Hematopoietic multipotent progenitor cell treated with erythropoietin and hydrocortisone succinate and interleukin-3 and kit ligand, for 15 days (in vitro differentiated cells): ENCODE results near the gene RELN.
"Not testable (repeated sequence)": the region's sequence is repeated elsewhere in the genome, so short reads cannot be mapped to it uniquely, and the experiment has no call there.

Source experiments
- DNase-seq: peaks from one replicate; pipeline ENCODE4 v3.0.0-alpha.2; 2015; ENCODE audit warnings: low spot score

Gene RELN

DNA sequence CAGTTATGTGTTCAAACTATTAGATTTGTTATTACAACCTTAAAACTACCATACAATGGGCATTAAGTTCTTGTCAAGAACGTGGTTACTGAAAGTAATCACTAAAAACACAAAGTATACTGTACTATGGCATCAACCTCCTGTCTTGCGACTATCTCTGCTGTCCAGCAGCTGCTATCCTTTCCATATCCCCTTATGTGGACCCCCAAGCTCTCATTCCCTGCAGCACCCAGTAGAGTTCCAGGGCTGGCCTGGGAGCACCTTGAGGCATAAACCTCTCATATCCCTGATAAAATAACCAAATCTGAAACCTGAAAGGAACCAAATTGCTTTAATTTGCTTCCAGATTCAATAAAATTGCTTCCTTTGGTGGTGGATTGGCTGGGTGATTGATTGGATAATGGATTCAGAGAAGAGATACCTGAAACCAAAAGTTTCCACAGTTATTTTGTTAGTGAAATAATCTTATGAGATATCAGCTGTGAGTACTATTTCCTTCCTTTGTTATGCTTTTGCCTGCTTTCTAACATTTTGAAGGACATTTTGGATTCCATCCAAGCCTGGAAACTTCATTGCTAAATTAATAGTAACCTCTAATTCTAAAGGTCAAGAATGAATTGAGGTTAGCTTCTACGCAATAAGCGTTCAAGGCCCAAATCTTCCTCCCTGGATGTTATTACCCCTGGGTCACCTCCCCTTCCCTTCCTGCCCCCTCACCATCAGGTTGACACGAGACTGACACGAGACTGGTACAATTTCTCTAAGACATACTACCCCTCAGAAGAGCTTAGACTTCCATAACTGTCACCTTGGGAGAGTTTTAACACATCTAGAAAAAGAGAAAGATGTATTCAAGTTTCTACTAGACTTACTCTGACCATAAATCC is 48.8 kb downstream of the RELN start:
- no peak for DNase-seq

GRCh38 chr7:103937680-103938079 is 51.8 kb downstream of the RELN start:
- no peak for DNase-seq

GRCh38 chr7:103936558-103936957 is 52.9 kb downstream of the RELN start:
- DNase-seq, result no peak

DNA sequence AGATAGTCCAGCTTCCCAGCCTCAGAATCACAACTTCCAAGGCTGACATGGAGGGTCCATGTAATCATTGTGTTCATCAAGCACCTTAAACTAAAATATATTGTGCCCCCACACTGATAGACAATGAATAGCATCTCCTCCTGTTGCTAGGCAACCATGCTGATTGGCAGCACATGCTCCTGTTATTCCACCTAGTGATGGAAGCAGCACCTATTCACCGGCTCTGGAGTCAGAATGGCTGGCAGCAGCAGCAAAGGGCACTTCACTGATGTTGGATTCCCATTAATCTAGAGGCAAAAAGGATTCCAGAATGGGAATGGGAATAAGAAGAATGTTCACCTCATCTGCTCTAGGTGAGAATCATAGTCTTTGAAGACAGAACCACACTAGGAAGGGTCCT is 55.0 kb downstream of the RELN start:
- no peak for DNase-seq

DNA sequence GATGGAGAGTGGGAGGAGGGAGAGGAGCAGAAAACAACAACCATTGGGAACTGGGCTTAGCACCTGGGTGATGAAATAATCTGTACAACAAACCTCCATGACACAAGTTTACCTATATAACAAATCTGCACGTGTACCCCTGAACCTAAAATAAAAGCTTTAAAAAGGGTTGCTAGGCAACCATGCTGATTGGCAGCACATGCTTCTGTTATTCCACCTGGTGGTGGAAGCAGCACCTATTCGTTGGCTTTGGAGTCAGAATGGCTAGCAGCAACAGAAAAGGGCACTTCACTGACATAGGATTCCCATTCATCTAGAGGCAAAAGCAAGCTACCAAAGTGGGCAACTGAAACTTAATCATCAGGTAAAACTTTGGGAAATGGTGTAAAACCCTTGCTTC is 57.1 kb downstream of the RELN start:
- DNase-seq, result no peak

GRCh38 chr7:103929901-103930311 is 59.6 kb downstream of the RELN start:
- no peak for DNase-seq

DNA sequence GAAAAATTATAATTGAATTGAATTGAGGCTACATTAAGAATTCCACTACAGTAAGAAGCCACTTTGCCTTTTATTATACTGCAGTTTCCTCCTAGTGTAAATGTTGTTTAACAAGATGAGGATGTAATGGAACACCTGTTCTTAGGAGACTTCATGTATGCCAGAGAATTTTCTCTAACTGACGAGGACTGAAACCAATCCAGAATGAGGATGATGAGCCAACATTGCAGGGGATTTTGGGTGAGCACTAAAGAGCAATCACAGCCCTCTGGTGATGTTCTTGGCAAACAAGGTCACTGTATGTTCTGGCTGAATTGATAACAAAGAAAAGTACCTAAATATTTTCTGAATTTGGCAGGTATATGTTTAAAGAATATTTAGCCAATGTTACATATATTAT is 60.9 kb downstream of the RELN start:
- no peak for DNase-seq

- DNase-seq, result no peak
These were observed 65.3 kb downstream of the RELN start for GRCh38 chr7:103924184-103924583.

- no peak for DNase-seq
These were observed 67.1 kb downstream of the RELN start for GRCh38 chr7:103922407-103922806.

DNA sequence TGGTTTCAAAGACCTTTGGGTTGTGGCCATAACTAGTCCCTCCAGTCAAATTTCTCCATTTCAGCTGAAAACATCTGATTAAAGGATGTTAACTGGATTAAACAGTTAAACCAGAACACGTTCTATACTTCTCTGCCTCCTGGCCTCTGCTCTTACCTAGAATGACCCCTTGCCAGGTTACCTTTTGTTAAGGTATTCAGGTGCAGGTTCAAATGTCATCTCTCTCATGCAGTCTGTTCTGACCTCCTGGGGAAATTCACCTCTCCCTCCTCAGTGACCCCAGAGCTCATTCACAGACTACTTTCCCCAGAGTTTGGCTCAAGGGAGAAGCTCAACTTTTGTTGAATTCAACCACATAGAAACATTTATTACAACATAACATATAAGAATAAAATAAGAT is 67.8 kb downstream of the RELN start:
- no peak for DNase-seq

DNA sequence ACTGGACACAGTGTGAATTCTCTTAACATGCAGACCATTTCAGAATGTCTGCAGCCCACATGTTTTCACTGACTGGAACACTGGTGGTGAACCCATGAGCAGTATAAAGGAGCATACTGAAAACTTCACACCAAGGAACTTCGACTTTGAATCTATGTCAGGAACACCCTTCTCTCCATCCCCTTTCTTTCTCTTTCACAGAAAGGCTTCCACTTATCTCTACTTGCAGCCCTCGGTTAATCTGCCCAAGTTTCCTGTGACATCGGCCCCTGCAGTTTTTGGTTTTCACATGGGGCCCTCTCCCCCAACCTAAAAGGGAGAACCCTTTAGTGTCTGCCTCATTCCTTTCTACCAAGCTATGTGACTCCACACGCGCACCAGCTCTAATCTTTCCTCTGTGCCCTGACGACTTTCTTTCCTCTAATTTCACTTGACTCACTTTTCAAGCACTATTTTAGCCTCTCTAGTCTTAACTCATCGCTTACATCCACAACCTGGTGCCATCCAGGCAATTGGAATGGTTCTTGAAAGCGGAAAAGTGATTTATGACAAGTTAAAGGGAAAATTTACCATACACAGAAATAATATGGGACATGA is 70.1 kb downstream of the RELN start:
- no peak for DNase-seq

- DNase-seq, result no peak
These were observed 70.7 kb downstream of the RELN start for GRCh38 chr7:103918631-103919271.

DNA sequence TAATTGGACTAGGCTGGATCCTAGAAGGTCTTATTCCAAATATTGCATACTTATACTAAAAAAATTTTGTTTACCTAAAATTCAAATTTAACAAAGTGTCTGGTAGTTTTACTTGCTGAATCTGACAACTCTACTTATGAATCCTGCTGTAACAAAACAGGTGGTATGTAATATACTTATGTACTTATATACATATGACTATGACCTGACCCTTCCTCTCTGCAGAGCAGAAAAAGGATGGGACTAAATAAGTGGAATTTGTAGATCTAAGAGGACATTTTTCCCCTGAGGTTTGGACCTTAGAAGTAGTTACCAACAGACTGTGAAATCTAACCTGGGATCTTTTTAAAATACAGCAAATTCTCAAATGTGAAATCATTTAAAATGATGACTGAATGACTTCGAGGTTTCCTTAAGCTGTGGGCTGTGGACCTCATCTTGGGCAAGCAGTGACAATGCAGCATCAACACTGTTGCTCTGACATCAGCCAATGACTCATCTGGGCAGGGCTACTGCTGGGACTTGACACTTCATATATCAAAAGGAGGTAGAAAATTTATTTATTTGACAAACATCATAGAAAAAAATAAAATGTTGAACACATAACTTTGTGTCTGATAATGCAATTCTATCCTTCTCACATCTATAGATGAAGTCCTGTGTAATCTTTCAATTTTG is 73.6 kb downstream of the RELN start:
- no peak for DNase-seq

DNA sequence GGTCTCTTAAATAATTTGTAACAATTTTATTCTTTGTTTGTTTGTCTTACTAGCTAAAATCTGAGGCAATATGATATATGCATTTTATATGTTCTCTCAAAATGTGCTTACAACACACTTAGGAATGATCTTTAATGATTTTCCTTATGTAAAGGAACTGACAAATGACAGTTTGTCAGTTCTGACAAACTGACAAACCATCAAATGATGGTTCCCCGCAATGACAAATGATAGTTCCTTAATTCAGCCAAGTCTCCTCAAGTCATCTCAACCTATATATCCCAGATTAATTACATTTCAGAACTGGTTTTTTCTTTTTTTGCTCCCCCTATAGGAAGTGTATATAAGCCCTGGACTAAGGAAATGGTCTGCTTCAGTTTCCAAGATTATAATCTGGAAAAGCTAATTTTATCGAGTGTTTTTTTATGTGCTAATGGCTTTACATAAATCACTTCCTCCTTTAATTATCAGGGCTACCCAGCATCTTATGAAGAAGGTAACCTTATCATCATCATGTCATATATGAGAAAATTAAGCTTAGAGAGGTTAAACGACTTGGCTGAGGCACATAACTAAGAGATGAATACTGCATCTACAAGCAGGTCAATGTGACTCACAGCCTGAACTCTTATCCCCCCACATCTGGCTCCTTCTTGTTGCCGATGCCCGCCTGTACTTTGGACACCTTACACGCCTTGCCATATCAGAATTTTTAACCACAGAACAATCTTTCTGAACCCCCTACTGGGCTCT is 75.1 kb downstream of the RELN start:
- DNase-seq, result no peak

DNA sequence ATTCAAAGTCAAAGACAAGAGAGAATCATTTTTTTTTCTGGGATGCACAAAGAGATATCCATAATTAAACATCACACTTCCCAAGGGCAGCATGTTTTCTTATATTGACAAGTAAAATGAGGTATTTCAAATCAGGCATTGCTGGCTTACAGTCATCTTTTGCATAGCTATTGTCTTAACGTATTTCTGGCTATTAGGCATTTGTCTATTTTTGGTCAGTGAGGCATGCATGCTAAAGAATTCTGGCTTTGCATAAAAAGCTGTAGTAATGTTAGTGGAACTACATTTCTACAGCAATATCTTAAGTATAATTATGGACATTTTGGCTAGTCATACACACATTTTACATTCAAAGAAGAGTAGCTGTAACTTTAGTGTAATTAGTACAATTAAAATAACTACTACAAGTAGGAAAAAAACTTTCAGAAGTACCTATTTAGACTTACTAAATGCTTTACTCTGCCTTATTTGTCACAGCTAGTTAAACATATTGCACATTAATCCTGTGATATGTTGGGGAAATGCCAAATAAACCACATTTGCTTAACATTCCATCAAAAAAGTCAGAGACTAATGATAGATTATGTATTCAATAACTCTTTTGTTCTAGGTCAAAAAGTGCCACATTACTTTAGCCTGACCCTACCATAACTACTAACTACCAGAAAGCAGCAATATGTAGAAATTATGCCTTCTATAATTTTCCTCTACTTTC is 76.4 kb downstream of the RELN start:
- no peak for DNase-seq

- DNase-seq, result not testable (repeated sequence)
These were observed 78.4 kb downstream of the RELN start for GRCh38 chr7:103911015-103911414.

GRCh38 chr7:103905997-103906396 is 83.5 kb downstream of the RELN start:
- DNase-seq, result no peak

- DNase-seq, result no peak
These were observed 86.5 kb downstream of the RELN start for GRCh38 chr7:103902917-103903316.

- not testable (repeated sequence) for DNase-seq
These were observed 92.6 kb downstream of the RELN start for GRCh38 chr7:103896826-103897225.

- no peak for DNase-seq
These were observed 94.5 kb downstream of the RELN start for GRCh38 chr7:103894656-103895596.
